Lung (tissue), 12 donors: ENCODE results near the gene ING1. TPM values are rescaled to one million over a fixed set of nuclear protein-coding genes. Genes with fewer than 3 reads are reported as not detected.

ENCODE experiments used
- ATAC-seq: fragments of 200-7000 bp; cut with Tn5 transposase; one replicate; pipeline ENCODE4 v1.9.1; 2020; ENCODE audit warnings: moderate number of reproducible peaks; ENCODE audit not compliant: insufficient read depth, low FRiP score
- DNase-seq, 3 donors: peaks; one replicate each; pipeline ENCODE4 v3.0.0-alpha.2; 2013 to 2017
- H3K27ac ChIP-seq, 2 donors: one replicate each; pipeline ENCODE4 v1.5.1; 2013; ENCODE audit warnings: mild to moderate bottlenecking in 2 of 2, moderate library complexity in 2 of 2, control low read depth in 1 of 2, inconsistent platforms in 1 of 2, low read depth in 1 of 2, low read length in 1 of 2
- H3K27me3 ChIP-seq, 3 donors: one replicate each; pipeline ENCODE4 v1.5.1; 2013; ENCODE audit warnings: low read length in 2 of 3; ENCODE audit not compliant: control insufficient read depth in 3 of 3, insufficient read depth in 3 of 3
- H3K36me3 ChIP-seq, 4 donors: one replicate each; pipeline ENCODE4 v1.5.1; 2013; ENCODE audit warnings: low read length in 4 of 4, mild to moderate bottlenecking in 1 of 4, moderate library complexity in 1 of 4; ENCODE audit not compliant: control insufficient read depth in 4 of 4, insufficient read depth in 4 of 4
- H3K4me1 ChIP-seq, 5 donors: one replicate each; pipeline ENCODE4 v1.5.1; 2013; ENCODE audit warnings: low read length in 5 of 5, mild to moderate bottlenecking in 2 of 5, moderate library complexity in 1 of 5; ENCODE audit not compliant: control insufficient read depth in 5 of 5, insufficient read depth in 5 of 5
- H3K4me3 ChIP-seq: one replicate; pipeline ENCODE4 v1.5.1; 2013; ENCODE audit warnings: mild to moderate bottlenecking, control low read depth, moderate library complexity
- H3K9ac ChIP-seq, 2 donors: one replicate each; pipeline ENCODE4 v1.5.1; 2013; ENCODE audit warnings: low read length in 2 of 2, control low read depth in 1 of 2; ENCODE audit not compliant: insufficient read depth in 1 of 2
- H3K9me3 ChIP-seq, 4 donors: one replicate each; pipeline ENCODE4 v1.5.1; 2013; ENCODE audit warnings: low read length in 3 of 4, mild to moderate bottlenecking in 1 of 4, moderate library complexity in 1 of 4; ENCODE audit not compliant: control insufficient read depth in 4 of 4, insufficient read depth in 3 of 4
- WGBS, 2 donors: extraction: QIAGEN DNeasy Blood & Tissue Kit; methylation state at CpG; one replicate each; pipeline ENCODE4 v1.1.7; 2013; 5-methylcytosine and 5-hydroxymethylcytosine counted together
- polyA plus RNA-seq, 2 donors: library from polyadenylated mRNA; stranded (reverse); fragments of 200-250 nt; gene quantifications; one replicate each; pipeline ENCODE4 v1.2.1, GENCODE V29; 2013
- total RNA-seq, 2 donors: library from RNA; depleted of rRNA in 1 of 2; stranded (reverse); fragments of >200 nt in 1 of 2; gene quantifications; one replicate each; pipeline ENCODE4 v1.2.1, GENCODE V29; 2014 to 2021
- TF ChIP-seq, protein P1 (sequence below): IDR thresholded peaks from 2 replicates; pipeline ENCODE4 v1.5.1; 2012; ENCODE audit warnings: mild to moderate bottlenecking; ENCODE audit errors: control extremely low read depth, extremely low read depth
- donor health status: control.
- donor health status: control.
- donor health status: Bipolar disorder and iron deficiency.
- donor health status: healthy.
- donor health status: DM: yes; HTN: yes; CAD: no.

The ING1 gene
- total and polyA plus RNA-seq, 4 donors: 8.8 to 20.6 (median 17.1) TPM

DNA sequence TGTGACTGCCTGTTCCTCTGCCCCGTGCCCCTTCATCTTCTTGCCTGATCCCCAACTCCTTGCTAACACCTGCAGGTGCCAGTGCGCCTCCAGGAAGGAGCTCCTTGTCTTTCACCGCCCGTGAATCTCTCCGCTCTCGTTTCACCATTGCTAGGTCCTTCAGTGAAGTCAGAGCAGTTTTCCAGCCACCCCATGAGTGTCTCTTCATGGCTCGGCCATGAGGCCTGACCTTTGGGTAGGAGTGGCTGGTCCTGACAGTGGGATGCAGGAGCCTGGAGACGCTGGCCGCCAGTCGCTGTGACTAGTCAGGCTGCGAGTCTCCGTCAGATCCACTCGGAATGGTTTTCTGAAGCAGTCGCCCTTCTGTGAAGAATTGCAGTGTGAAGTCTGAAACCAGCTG lies 43.8 kb downstream of the ING1 start:
- no peaks in the 10 kb centered on the region for H3K4me1 ChIP-seq
- H3K9ac ChIP-seq: no peak overlapping the region
- 90 to 91% methylated on average over 14 of the region's 14 CpGs for WGBS, 2 donors
- H3K36me3 ChIP-seq: no peaks in the 10 kb centered on the region
- H3K27ac ChIP-seq: no peak overlapping the region
- ATAC-seq: no peak
- no peaks in the 10 kb centered on the region for H3K27me3 ChIP-seq
- no peak overlapping the region for H3K4me3 ChIP-seq
- no peak for DNase-seq
- H3K9me3 ChIP-seq: peaks cover 0 to 2% (median 0%) of the 10 kb centered on the region in 4 donors
- TF ChIP-seq, protein P1, sequence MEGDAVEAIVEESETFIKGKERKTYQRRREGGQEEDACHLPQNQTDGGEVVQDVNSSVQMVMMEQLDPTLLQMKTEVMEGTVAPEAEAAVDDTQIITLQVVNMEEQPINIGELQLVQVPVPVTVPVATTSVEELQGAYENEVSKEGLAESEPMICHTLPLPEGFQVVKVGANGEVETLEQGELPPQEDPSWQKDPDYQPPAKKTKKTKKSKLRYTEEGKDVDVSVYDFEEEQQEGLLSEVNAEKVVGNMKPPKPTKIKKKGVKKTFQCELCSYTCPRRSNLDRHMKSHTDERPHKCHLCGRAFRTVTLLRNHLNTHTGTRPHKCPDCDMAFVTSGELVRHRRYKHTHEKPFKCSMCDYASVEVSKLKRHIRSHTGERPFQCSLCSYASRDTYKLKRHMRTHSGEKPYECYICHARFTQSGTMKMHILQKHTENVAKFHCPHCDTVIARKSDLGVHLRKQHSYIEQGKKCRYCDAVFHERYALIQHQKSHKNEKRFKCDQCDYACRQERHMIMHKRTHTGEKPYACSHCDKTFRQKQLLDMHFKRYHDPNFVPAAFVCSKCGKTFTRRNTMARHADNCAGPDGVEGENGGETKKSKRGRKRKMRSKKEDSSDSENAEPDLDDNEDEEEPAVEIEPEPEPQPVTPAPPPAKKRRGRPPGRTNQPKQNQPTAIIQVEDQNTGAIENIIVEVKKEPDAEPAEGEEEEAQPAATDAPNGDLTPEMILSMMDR: no peak

DNA sequence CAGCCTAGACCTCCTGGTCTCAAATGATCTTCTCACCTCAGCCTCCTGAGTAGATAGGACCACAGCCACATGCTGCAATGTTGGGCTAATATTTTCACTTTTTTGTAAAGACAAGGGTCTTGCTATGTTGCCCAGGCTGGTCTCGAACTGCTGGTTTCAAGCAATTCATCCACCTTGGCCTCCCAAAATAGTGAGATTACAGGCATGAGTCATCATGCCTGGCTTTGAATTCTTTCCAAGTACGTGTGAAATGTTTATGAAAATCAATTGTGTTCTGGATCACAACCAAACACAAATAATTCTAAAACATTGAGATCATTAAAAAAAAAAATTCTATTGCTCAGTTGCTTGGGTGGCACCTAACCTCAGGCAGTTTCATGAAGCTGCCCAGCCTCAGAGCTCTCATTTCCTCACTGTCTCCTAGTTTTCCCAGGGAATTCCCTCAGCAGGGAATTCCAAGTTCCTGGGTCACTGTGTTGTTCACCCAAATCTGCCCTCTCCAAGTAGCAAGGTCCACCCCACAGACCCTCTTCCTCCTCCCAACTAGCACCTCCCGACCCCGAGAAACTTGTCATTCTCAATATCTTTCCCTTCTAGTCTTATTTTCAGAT lies 44.8 kb downstream of the ING1 start:
- no peak overlapping the region for H3K4me3 ChIP-seq
- TF ChIP-seq, protein P1: no peak
- no peak for ATAC-seq
- no peak for DNase-seq
- H3K36me3 ChIP-seq: no peaks in the 10 kb centered on the region
- H3K9me3 ChIP-seq: peaks cover 0 to 2% (median 0%) of the 10 kb centered on the region in 4 donors
- H3K4me1 ChIP-seq: no peaks in the 10 kb centered on the region
- H3K27ac ChIP-seq: no peak overlapping the region
- no peaks in the 10 kb centered on the region for H3K27me3 ChIP-seq
- WGBS, 2 donors: 70 to 83% methylated on average over 4 of the region's 4 CpGs
- H3K9ac ChIP-seq: no peak overlapping the region

DNA sequence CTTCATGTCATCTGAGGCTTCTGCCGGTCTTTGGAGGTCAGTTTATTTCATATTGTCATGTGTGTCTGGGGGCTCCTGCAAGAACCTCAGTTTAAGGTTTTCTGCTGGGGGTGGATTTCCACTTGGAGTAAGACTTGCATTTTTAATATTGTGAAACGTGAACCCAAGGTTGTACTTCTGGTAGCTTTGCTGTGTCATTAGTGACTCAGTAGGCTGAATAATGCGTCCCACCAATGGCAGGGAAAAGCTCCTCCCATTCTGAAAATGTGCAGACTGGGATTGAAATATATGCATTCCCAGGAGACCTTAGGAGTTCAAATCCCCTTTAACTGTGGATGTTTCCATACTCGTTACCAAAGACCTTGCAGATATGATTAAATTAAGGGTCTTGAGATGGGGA lies 46.2 kb downstream of the ING1 start:
- DNase-seq: no peak
- Histone ChIP-seq H3K27me3 (no peaks in the 10 kb centered on the region), H3K9me3 (peaks cover 0 to 5% (median 0%) of the 10 kb centered on the region in 4 donors), H3K9ac (no peak overlapping the region), H3K4me1 (no peaks in the 10 kb centered on the region), H3K36me3 (no peaks in the 10 kb centered on the region), H3K27ac (no peak overlapping the region), H3K4me3 (no peak overlapping the region)
- no peak for ATAC-seq
- 91 to 93% methylated on average over 4 of the region's 4 CpGs for WGBS, 2 donors
- TF ChIP-seq, protein P1: no peak

DNA sequence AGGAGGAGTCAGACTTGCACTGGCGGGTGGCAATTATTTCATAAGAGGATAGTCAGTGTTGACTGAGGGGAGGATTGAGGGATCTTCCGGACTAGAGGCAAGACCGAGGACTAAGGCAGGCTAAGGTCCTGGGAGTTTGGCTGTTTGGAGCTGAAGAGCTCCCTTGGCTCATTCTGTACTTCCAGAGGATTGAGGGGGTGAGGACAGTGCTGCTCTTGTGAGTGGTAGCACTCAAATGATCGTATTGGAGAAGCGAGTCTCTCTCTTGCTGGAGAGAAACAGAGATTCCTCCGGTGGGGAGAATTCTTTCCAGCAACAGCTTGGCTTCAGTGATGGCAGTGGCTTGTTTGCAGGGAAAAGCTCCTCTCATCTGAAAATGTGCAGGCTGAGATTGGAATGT lies 47.1 kb downstream of the ING1 start:
- Histone ChIP-seq H3K4me3 (no peak overlapping the region), H3K27ac (no peak overlapping the region), H3K9ac (no peak overlapping the region), H3K27me3 (no peaks in the 10 kb centered on the region), H3K9me3 (peaks cover 0 to 5% (median 0%) of the 10 kb centered on the region in 4 donors), H3K4me1 (no peaks in the 10 kb centered on the region), H3K36me3 (no peaks in the 10 kb centered on the region)
- WGBS, 2 donors: 93% methylated on average over 6 of the region's 6 CpGs
- TF ChIP-seq, protein P1: no peak
- ATAC-seq (no peak), DNase-seq (no peak)
